ENCODE measurements around the gene ANLN. TPM values are rescaled to one million over a fixed set of nuclear protein-coding genes. Genes with fewer than 3 reads are reported as not detected.

Gene ANLN
- total and polyA plus RNA-seq, 4 donors, result 0.17 to 27.0 (median 1.3) TPM

- H3K4me3 ChIP-seq (ENCODE audit: low read depth in 1 of 3, low read length in 3 of 3), result no peak overlapping the region
- no peak overlapping the region for H3K9ac ChIP-seq (ENCODE audit: low read depth in 1 of 2, low read length in 2 of 2)
- H3K9me3 ChIP-seq (ENCODE audit: control insufficient read depth in 4 of 4, low read length in 3 of 4), result peaks cover 0 to 8% (median 1%) of the 10 kb centered on the region in 4 donors
- DNase-seq (ENCODE audit: low spot score), result no peak
- TF ChIP-seq MAX (IDR thresholded peaks at IDR 0.05), result no peak
- no peak for TF ChIP-seq ZBTB33 (IDR thresholded peaks at IDR 0.05)
- no peak for TF ChIP-seq EGR1 (IDR thresholded peaks at IDR 0.05; ENCODE audit: low read depth in 2 of 2)
- no peak for TF ChIP-seq FOXA1 (IDR thresholded peaks at IDR 0.05)
- TF ChIP-seq REST (IDR thresholded peaks at IDR 0.05), result no peak
- no peak for TF ChIP-seq TAF1 (conservative IDR thresholded peaks at IDR 0.05)
- no peak for TF ChIP-seq ATF3 (IDR thresholded peaks at IDR 0.05)
- TF ChIP-seq RAD21 (IDR thresholded peaks at IDR 0.05), result no peak
- TF ChIP-seq RXRA (IDR thresholded peaks at IDR 0.05), result no peak
- no peak for TF ChIP-seq FOXA2 (IDR thresholded peaks at IDR 0.05)
- no peak for TF ChIP-seq SP1 (IDR thresholded peaks at IDR 0.05)
- no peaks in the 10 kb centered on the region for H3K4me1 ChIP-seq (ENCODE audit: control insufficient read depth in 4 of 4, insufficient read depth in 4 of 4, low read length in 3 of 4)
- no peak overlapping the region for H3K27ac ChIP-seq (ENCODE audit: low read depth in 1 of 2, low read length in 2 of 2)
- H3K27me3 ChIP-seq (ENCODE audit: control insufficient read depth in 4 of 4, insufficient read depth in 4 of 4, low read length in 3 of 4), result no peaks in the 10 kb centered on the region
- WGBS, result 83% methylated on average over 2 of the region's 2 CpGs
- no peaks in the 10 kb centered on the region for H3K36me3 ChIP-seq (ENCODE audit: control insufficient read depth in 4 of 4, insufficient read depth in 3 of 4, low read depth in 1 of 4, low read length in 3 of 4)
Observed at GRCh38 chr7:36430881-36431280, 41.2 kb downstream of the ANLN start.

GRCh38 chr7:36438211-36438610 lies 48.5 kb downstream of the ANLN start:
- Histone ChIP-seq H3K4me1 (ENCODE audit: control insufficient read depth in 4 of 4, insufficient read depth in 4 of 4, low read length in 3 of 4) (peaks cover 0 to 8% (median 4%) of the 10 kb centered on the region in 4 donors), H3K9me3 (ENCODE audit: control insufficient read depth in 4 of 4, low read length in 3 of 4) (no peaks in the 10 kb centered on the region)
- WGBS, result 98% methylated on average over 4 of the region's 4 CpGs
- TF ChIP-seq REST (IDR thresholded peaks at IDR 0.05) (no peak), RAD21 (IDR thresholded peaks at IDR 0.05) (no peak), HNF4A (conservative IDR thresholded peaks at IDR 0.05) (no peak), FOXA2 (IDR thresholded peaks at IDR 0.05) (no peak), HNF4G (IDR thresholded peaks at IDR 0.05) (no peak), CTCF (IDR thresholded peaks at IDR 0.05; ENCODE audit: low read depth, low read length, missing input control) (no peak), MAX (IDR thresholded peaks at IDR 0.05) (no peak), YY1 (IDR thresholded peaks at IDR 0.05) (no peak), EGR1 (IDR thresholded peaks at IDR 0.05; ENCODE audit: low read depth in 2 of 2) (no peak), NR2F2 (IDR thresholded peaks at IDR 0.05) (no peak), SP1 (IDR thresholded peaks at IDR 0.05) (no peak), JUND (IDR thresholded peaks at IDR 0.05) (no peak), RXRA (IDR thresholded peaks at IDR 0.05) (no peak), ATF3 (IDR thresholded peaks at IDR 0.05) (no peak), GABPA (IDR thresholded peaks at IDR 0.05 in 1 of 2, conservative IDR thresholded peaks at IDR 0.05 in 1 of 2) (no peak), FOXA1 (IDR thresholded peaks at IDR 0.05) (no peak), TAF1 (conservative IDR thresholded peaks at IDR 0.05) (no peak)

More at GRCh38 chr7:36438211-36438610, 48.5 kb downstream of the ANLN start:
- Histone ChIP-seq H3K27me3 (ENCODE audit: control insufficient read depth in 4 of 4, insufficient read depth in 4 of 4, low read length in 3 of 4) (no peaks in the 10 kb centered on the region), H3K36me3 (ENCODE audit: control insufficient read depth in 4 of 4, insufficient read depth in 3 of 4, low read depth in 1 of 4, low read length in 3 of 4) (no peaks in the 10 kb centered on the region), H3K27ac (ENCODE audit: low read depth in 1 of 2, low read length in 2 of 2) (no peak overlapping the region), H3K4me3 (ENCODE audit: low read depth in 1 of 3, low read length in 3 of 3) (no peak overlapping the region), H3K9ac (ENCODE audit: low read depth in 1 of 2, low read length in 2 of 2) (no peak overlapping the region)
- DNase-seq (ENCODE audit: low spot score), result no peak

All from liver (tissue), 9 donors.